HCT116 (cell line): ENCODE results near the gene SPRR5. TPM values are rescaled to one million over a fixed set of nuclear protein-coding genes. Genes with fewer than 3 reads are reported as not detected.

ENCODE experiments used
- ATAC-seq: fragments of 200-7000 bp; cut with Tn5 transposase; 2 replicates; pipeline ENCODE4 v1.9.1; 2020; ENCODE audit warnings: mild to moderate bottlenecking, moderate library complexity
- BruUV-seq: library from RNA; stranded (reverse); fragments of 400-500 nt; replicated peaks from 2 replicates; lab custom pipeline; 2021; lab: Mats Ljungman, UMichigan
- CTCF ChIA-PET: fragments of 300-600 bp; sonication (Branson Sonifier 250); formaldehyde crosslinking; loops from one replicate; lab custom pipeline; 2021; ENCODE audit warnings: antibody characterized with exemption; lab: Charles Lee
- POLR2A ChIA-PET: fragments of 300-600, 350-600 bp; sonication (Branson Sonifier 250); formaldehyde crosslinking; loops from one replicate; lab custom pipeline; 2021; ENCODE audit warnings: antibody characterized with exemption; lab: Charles Lee
- RAD21 ChIA-PET, 2 experiments: fragments of 300-600 bp; sonication (Branson Sonifier 250); formaldehyde crosslinking; loops; one replicate each; lab custom pipeline; 2023; ENCODE audit warnings: low total read pairs in 2 of 2; ENCODE audit not compliant: uncharacterized antibody in 2 of 2, unreplicated experiment in 2 of 2, low non-redundant PET in 1 of 2; lab: Charles Lee
- DNase-seq: peaks from one replicate; pipeline ENCODE4 v3.0.0-alpha.2; 2010; ENCODE audit warnings: low read depth, low spot score
- H2AFZ ChIP-seq: fragments of 200-600 bp; shearing (Covaris generic), sonication (generic); 2 replicates; pipeline ENCODE4 v1.6.1; 2017; ENCODE audit warnings: low read depth, mixed run types, mixed read lengths, antibody characterized with exemption, low read length; ENCODE audit not compliant: poor library complexity, severe bottlenecking
- H3K27ac ChIP-seq: 2 replicates; pipeline ENCODE4 v1.5.1; 2012; ENCODE audit warnings: low read depth, low read length
- H3K27me3 ChIP-seq: fragments of 200-600 bp; sonication (generic); 2 replicates; pipeline ENCODE4 v1.6.1; 2016; ENCODE audit warnings: mixed run types, low read length, mixed read lengths; ENCODE audit not compliant: insufficient read depth
- H3K36me3 ChIP-seq, 2 experiments: fragments of 200-500 bp in 1 of 2; fragments of 200-600 bp in 1 of 2; sonication (Bioruptor generic) in 1 of 2; sonication (generic) in 1 of 2; 2 replicates each; pipeline versions ENCODE4 v1.5.1 to v1.6.1; 2014 to 2016; ENCODE audit warnings: low read length in 2 of 2, inconsistent platforms in 1 of 2, mixed read lengths in 1 of 2, mixed run types in 1 of 2; ENCODE audit not compliant: insufficient read depth in 2 of 2, control insufficient read depth in 1 of 2
- H3K4me1 ChIP-seq, 2 experiments: fragments of 200-600 bp in 1 of 2; sonication (generic) in 1 of 2; 2 replicates each; pipeline versions ENCODE4 v1.5.1 to v1.6.1; 2012 to 2017; ENCODE audit warnings: low read length in 2 of 2, inconsistent platforms in 1 of 2, mild to moderate bottlenecking in 1 of 2, mixed read lengths in 1 of 2, mixed run types in 1 of 2, moderate library complexity in 1 of 2; ENCODE audit not compliant: insufficient read depth in 2 of 2, control insufficient read depth in 1 of 2
- H3K4me2 ChIP-seq: fragments of 200-600 bp; sonication (generic); 2 replicates; pipeline ENCODE4 v1.6.1; 2017; ENCODE audit warnings: mixed run types, low read length, mixed read lengths
- H3K4me3 ChIP-seq, 2 experiments: fragments of 200-600 bp in 1 of 2; sonication (generic) in 1 of 2; replicated peaks in 1 of 2; 2 replicates each; pipeline ENCODE4 v1.5.1; 2011 to 2016; ENCODE audit warnings: low read length in 2 of 2, control low read depth in 1 of 2, low read depth in 1 of 2, mild to moderate bottlenecking in 1 of 2, mixed read lengths in 1 of 2, mixed run types in 1 of 2
- H3K79me2 ChIP-seq: fragments of 200-600 bp; sonication (generic); 2 replicates; pipeline ENCODE4 v1.6.1; 2017; ENCODE audit warnings: mild to moderate bottlenecking, mixed run types, low read length, moderate library complexity, mixed read lengths; ENCODE audit not compliant: insufficient read depth
- H3K9ac ChIP-seq: fragments of 200-600 bp; sonication (generic); 2 replicates; pipeline ENCODE4 v1.6.1; 2016; ENCODE audit warnings: low read length, mixed read lengths
- H3K9me2 ChIP-seq: fragments of 200-600 bp; sonication (generic), shearing (Covaris generic); 2 replicates; pipeline ENCODE4 v1.6.1; 2017; ENCODE audit warnings: mixed run types, mild to moderate bottlenecking, moderate library complexity; ENCODE audit not compliant: insufficient read depth
- H3K9me3 ChIP-seq, 2 experiments: fragments of 200-500 bp in 1 of 2; fragments of 200-600 bp in 1 of 2; sonication (Bioruptor generic) in 1 of 2; sonication (generic) in 1 of 2; 2 replicates each; pipeline ENCODE4 v1.6.1; 2014 to 2017; ENCODE audit warnings: low read length in 2 of 2, mixed read lengths in 2 of 2, inconsistent platforms in 1 of 2, low read depth in 1 of 2, mild to moderate bottlenecking in 1 of 2, mixed run types in 1 of 2, moderate library complexity in 1 of 2; ENCODE audit not compliant: control insufficient read depth in 1 of 2, insufficient read depth in 1 of 2
- H4K20me1 ChIP-seq: fragments of 200-600 bp; sonication (generic), shearing (Covaris generic); 2 replicates; pipeline ENCODE4 v1.6.1; 2017; ENCODE audit warnings: mixed run types, mild to moderate bottlenecking, moderate library complexity; ENCODE audit not compliant: insufficient read depth
- CBX3 ChIP-seq: IDR thresholded peaks from 2 replicates; pipeline ENCODE4 v1.6.1; 2012; ENCODE audit warnings: low read depth
- CEBPB ChIP-seq: IDR thresholded peaks from 2 replicates; pipeline ENCODE4 v1.6.1; 2012; ENCODE audit warnings: low read depth
- EGR1 ChIP-seq: IDR thresholded peaks from 2 replicates; pipeline ENCODE4 v1.6.1; 2012; ENCODE audit warnings: low read depth
- ELF1 ChIP-seq: IDR thresholded peaks from 2 replicates; pipeline ENCODE4 v1.6.1; 2012; ENCODE audit warnings: low read depth, borderline replicate concordance
- EZH2 ChIP-seq: fragments of 200-600 bp; sonication (generic); IDR thresholded peaks from 2 replicates; pipeline ENCODE4 v1.6.1; 2017; ENCODE audit warnings: antibody characterized with exemption, mixed run types
- EZH2phosphoT487 ChIP-seq: fragments of 200-600 bp; IDR thresholded peaks from 2 replicates; pipeline ENCODE4 v1.6.1; 2018; ENCODE audit warnings: antibody characterized with exemption, borderline replicate concordance
- POLR2A ChIP-seq: IDR thresholded peaks from 2 replicates; pipeline ENCODE4 v1.7.0; 2011; ENCODE audit warnings: borderline replicate concordance; ENCODE audit not compliant: insufficient read depth, insufficient read length; ENCODE audit errors: extremely low read depth
- RAD21 ChIP-seq: IDR thresholded peaks from 2 replicates; pipeline ENCODE4 v1.6.1; 2012; ENCODE audit warnings: low read depth, mild to moderate bottlenecking
- SIN3A ChIP-seq: IDR thresholded peaks from 2 replicates; pipeline ENCODE4 v1.6.1; 2012; ENCODE audit warnings: low read depth
- SP1 ChIP-seq: IDR thresholded peaks from 2 replicates; pipeline ENCODE4 v1.6.1; 2012; ENCODE audit warnings: low read depth
- TCF7L2 ChIP-seq: IDR thresholded peaks from 2 replicates; pipeline ENCODE4 v1.7.0; 2011; ENCODE audit warnings: borderline replicate concordance, inconsistent platforms; ENCODE audit not compliant: insufficient read depth, insufficient read length; ENCODE audit errors: extremely low read depth
- YY1 ChIP-seq: IDR thresholded peaks from 2 replicates; pipeline ENCODE4 v1.6.1; 2011; ENCODE audit warnings: low read length, low read depth, moderate library complexity, mild to moderate bottlenecking; ENCODE audit not compliant: insufficient replicate concordance; ENCODE audit errors: extremely low read depth
- ZFX ChIP-seq: fragments of 450-650 bp; IDR thresholded peaks from 2 replicates; pipeline ENCODE4 v1.6.1; 2017
- ZNF274 ChIP-seq: fragments of 200-500 bp; sonication (Bioruptor generic); IDR thresholded peaks from 2 replicates; pipeline ENCODE4 v1.6.1; 2014; ENCODE audit warnings: mild to moderate bottlenecking, low read depth, low read length, inconsistent platforms
- intact Hi-C: fragments of 100-400 bp; cut with micrococcal nuclease; formaldehyde crosslinking; loops from 2 replicates; pipeline ENCODE4 v1.10.0; 2022
- total RNA-seq: library from RNA; stranded (reverse); gene quantifications from one replicate; pipeline ENCODE4 v1.2.1, GENCODE V29; 2021; ENCODE audit not compliant: unreplicated experiment
- TF ChIP-seq, protein P1 (sequence below), 3 experiments: fragments of 200-600 bp in 1 of 3; sonication (generic) in 1 of 3; IDR thresholded peaks in 2 of 3; conservative IDR thresholded peaks in 1 of 3; 2 replicates each; pipeline ENCODE4 v1.5.1; 2012 to 2017; ENCODE audit warnings: low read depth in 2 of 3, low read length in 2 of 3, antibody characterized with exemption in 1 of 3, borderline replicate concordance in 1 of 3, control low read depth in 1 of 3, mild to moderate bottlenecking in 1 of 3, mixed read lengths in 1 of 3, mixed run types in 1 of 3, moderate library complexity in 1 of 3; ENCODE audit not compliant: insufficient read depth in 1 of 3
- TF ChIP-seq, protein P2 (sequence below): IDR thresholded peaks from 2 replicates; pipeline ENCODE4 v1.6.1; 2011; ENCODE audit warnings: mild to moderate bottlenecking, low read length, moderate library complexity; ENCODE audit not compliant: insufficient replicate concordance; ENCODE audit errors: extremely low read depth
- TF ChIP-seq, protein P3 (sequence below): IDR thresholded peaks from 2 replicates; pipeline ENCODE4 v1.6.1; 2012

SPRR5 gene
- total RNA-seq, 1 experiment from 2014 or later = not detected

DNA sequence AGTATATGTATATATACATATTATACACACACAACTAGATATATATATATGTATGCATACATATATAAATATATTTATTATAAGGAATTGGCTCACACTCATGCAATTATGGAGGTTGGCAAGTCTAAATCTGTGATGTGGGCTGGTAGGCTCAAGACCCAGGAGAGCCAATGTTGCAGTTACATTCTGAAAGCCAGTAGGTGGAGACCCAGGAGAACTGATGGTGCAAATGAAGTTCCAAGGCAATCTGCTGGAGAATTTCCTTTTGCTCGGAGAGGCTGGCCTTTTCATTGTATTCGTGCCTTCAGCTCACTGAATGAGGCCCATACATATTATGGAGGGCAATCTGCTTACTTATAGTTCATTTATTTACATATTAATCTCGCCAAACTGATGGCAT lies 29.2 kb upstream of the SPRR5 start:
- no peaks in the 10 kb centered on the region for H3K4me1 ChIP-seq
- H3K79me2 ChIP-seq = no peaks in the 10 kb centered on the region
- H3K9me3 ChIP-seq = no peaks in the 10 kb centered on the region
- H3K4me3 ChIP-seq = no peak overlapping the region
- H3K27ac ChIP-seq = no peak overlapping the region
- intact Hi-C loops = loop anchor here (5.0 kb wide), 1 partner anchor 275 kb away; no protein-coding TSS in a partner anchor
- H3K36me3 ChIP-seq = no peaks in the 10 kb centered on the region
- H2AFZ ChIP-seq = no peak overlapping the region
- H3K9ac ChIP-seq = no peak overlapping the region
- H3K9me2 ChIP-seq = no peaks in the 10 kb centered on the region
- BruUV-seq = no TSS peak
- H3K27me3 ChIP-seq = peaks cover 24% of the 10 kb centered on the region
- no peak for TF ChIP-seq ZFX
- TF ChIP-seq, protein P1, sequence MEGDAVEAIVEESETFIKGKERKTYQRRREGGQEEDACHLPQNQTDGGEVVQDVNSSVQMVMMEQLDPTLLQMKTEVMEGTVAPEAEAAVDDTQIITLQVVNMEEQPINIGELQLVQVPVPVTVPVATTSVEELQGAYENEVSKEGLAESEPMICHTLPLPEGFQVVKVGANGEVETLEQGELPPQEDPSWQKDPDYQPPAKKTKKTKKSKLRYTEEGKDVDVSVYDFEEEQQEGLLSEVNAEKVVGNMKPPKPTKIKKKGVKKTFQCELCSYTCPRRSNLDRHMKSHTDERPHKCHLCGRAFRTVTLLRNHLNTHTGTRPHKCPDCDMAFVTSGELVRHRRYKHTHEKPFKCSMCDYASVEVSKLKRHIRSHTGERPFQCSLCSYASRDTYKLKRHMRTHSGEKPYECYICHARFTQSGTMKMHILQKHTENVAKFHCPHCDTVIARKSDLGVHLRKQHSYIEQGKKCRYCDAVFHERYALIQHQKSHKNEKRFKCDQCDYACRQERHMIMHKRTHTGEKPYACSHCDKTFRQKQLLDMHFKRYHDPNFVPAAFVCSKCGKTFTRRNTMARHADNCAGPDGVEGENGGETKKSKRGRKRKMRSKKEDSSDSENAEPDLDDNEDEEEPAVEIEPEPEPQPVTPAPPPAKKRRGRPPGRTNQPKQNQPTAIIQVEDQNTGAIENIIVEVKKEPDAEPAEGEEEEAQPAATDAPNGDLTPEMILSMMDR (IDR thresholded peaks at IDR 0.05 in 2 of 3, conservative IDR thresholded peaks at IDR 0.05 in 1 of 3; ENCODE audit: borderline replicate concordance in 1 of 3, insufficient read depth in 1 of 3, low read depth in 2 of 3, low read length in 2 of 3) = peak; percentile 24 to 32 (median 25); a peak in 3 of 6 replicates
- no peak for TF ChIP-seq CBX3
- peak; percentile 54 for TF ChIP-seq RAD21
- TF ChIP-seq, all 23 proteins: peak for 2
- DNase-seq (peak; percentile 18), ATAC-seq (peak; percentile 62)
- Histone ChIP-seq H3K4me2 (no peak overlapping the region), H4K20me1 (no peaks in the 10 kb centered on the region)
- POLR2A ChIA-PET = no interaction called here
- RAD21 ChIA-PET = interaction anchor here in 1 of 2 experiments (0.7 kb wide), 1 partner anchor 115 kb away, joined by 3 read pairs; no protein-coding TSS in a partner anchor
- CTCF ChIA-PET = interaction anchor here (1.1 kb wide), 1 partner anchor 275 kb away, joined by 5 read pairs; no protein-coding TSS in a partner anchor

DNA sequence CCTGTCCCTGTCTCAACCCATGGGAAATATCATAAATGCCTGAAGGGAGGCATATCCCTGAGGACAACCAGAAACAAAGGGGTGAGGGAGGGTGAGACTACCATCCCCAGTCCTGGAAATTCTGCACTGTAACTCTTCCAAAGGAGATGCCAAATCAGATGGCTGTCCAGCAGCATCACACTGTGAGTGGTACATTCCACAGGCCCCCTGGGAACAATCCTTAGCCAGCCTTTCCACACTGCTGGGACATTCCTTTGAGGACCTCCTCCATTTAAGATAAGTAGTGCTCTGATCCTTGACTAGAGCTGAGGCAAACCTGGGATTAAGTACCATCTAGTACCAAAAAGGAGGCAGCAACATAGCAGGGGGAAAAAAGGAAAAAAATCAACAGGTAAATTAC lies 27.9 kb upstream of the SPRR5 start:
- Histone ChIP-seq H3K79me2 (no peaks in the 10 kb centered on the region), H3K4me1 (no peaks in the 10 kb centered on the region), H3K9ac (no peak overlapping the region), H3K36me3 (no peaks in the 10 kb centered on the region), H3K9me2 (no peaks in the 10 kb centered on the region), H3K27ac (no peak overlapping the region), H3K9me3 (no peaks in the 10 kb centered on the region), H3K27me3 (peaks cover 21% of the 10 kb centered on the region), H3K4me2 (no peak overlapping the region), H2AFZ (no peak overlapping the region), H3K4me3 (no peak overlapping the region), H4K20me1 (no peaks in the 10 kb centered on the region)
- ChIA-PET CTCF (interaction anchor here (1.1 kb wide), 1 partner anchor 274 kb away, joined by 5 read pairs; no protein-coding TSS in a partner anchor), RAD21 (no interaction called here), POLR2A (no interaction called here)
- ATAC-seq = no peak
- intact Hi-C loops = loop anchor here (5.0 kb wide), 1 partner anchor 273 kb away; no protein-coding TSS in a partner anchor
- no peak for DNase-seq
- no TSS peak for BruUV-seq
- TF ChIP-seq ZNF274 (no peak), CEBPB (no peak), EZH2phosphoT487 (no peak), TCF7L2 (no peak), SIN3A (no peak), EZH2 (no peak), POLR2A (no peak), ELF1 (no peak), YY1 (no peak), SP1 (no peak), EGR1 (no peak)
- TF ChIP-seq, protein P2, sequence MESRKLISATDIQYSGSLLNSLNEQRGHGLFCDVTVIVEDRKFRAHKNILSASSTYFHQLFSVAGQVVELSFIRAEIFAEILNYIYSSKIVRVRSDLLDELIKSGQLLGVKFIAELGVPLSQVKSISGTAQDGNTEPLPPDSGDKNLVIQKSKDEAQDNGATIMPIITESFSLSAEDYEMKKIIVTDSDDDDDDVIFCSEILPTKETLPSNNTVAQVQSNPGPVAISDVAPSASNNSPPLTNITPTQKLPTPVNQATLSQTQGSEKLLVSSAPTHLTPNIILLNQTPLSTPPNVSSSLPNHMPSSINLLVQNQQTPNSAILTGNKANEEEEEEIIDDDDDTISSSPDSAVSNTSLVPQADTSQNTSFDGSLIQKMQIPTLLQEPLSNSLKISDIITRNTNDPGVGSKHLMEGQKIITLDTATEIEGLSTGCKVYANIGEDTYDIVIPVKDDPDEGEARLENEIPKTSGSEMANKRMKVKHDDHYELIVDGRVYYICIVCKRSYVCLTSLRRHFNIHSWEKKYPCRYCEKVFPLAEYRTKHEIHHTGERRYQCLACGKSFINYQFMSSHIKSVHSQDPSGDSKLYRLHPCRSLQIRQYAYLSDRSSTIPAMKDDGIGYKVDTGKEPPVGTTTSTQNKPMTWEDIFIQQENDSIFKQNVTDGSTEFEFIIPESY = no peak
- TF ChIP-seq, protein P3, sequence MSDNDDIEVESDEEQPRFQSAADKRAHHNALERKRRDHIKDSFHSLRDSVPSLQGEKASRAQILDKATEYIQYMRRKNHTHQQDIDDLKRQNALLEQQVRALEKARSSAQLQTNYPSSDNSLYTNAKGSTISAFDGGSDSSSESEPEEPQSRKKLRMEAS = no peak
